ENCODE measurements around the gene LRRC57. TPM values are rescaled to one million over a fixed set of nuclear protein-coding genes. Genes with fewer than 3 reads are reported as not detected.

The LRRC57 gene
- total RNA-seq, 4 donors from 2014 or later = 20.9 to 46.9 (median 31.8) TPM

- WGBS = 90% methylated on average over 2 of the region's 2 CpGs
- peaks cover 68% of the 10 kb centered on the region for H3K36me3 ChIP-seq
- H3K27ac ChIP-seq = no peak overlapping the region
Observed at GRCh38 chr15:42523331-42523730, 25.3 kb downstream of the LRRC57 start.

GRCh38 chr15:42511007-42511391, 37.6 kb downstream of the LRRC57 start:
- Histone ChIP-seq H3K27me3 (no peaks in the 10 kb centered on the region), H3K27ac (no peak overlapping the region), H3K4me3 (no peak overlapping the region), H3K36me3 (peaks cover 33% of the 10 kb centered on the region), H3K9me3 (no peaks in the 10 kb centered on the region), H3K4me1 (peaks cover 9% of the 10 kb centered on the region)
- TF ChIP-seq EP300 (IDR thresholded peaks at IDR 0.05) (no peak), POLR2A (IDR thresholded peaks at IDR 0.05) (no peak), POLR2AphosphoS5 (IDR thresholded peaks at IDR 0.05) (no peak), CTCF (IDR thresholded peaks at IDR 0.05) (no peak)
- WGBS = 63% methylated on average over 4 of the region's 4 CpGs
- DNase-seq (ENCODE audit: low spot score in 2 of 2) = no peak

More at GRCh38 chr15:42523331-42523730, 25.3 kb downstream of the LRRC57 start:
- TF ChIP-seq POLR2AphosphoS5 (IDR thresholded peaks at IDR 0.05) = no peak
- TF ChIP-seq POLR2A (IDR thresholded peaks at IDR 0.05) = no peak
- TF ChIP-seq CTCF (IDR thresholded peaks at IDR 0.05) = no peak
- TF ChIP-seq EP300 (IDR thresholded peaks at IDR 0.05) = no peak
- Histone ChIP-seq H3K4me1 (no peaks in the 10 kb centered on the region), H3K9me3 (no peaks in the 10 kb centered on the region), H3K27me3 (no peaks in the 10 kb centered on the region), H3K4me3 (no peak overlapping the region)
- no peak for DNase-seq (ENCODE audit: low spot score in 2 of 2)

GRCh38 chr15:42510258-42511006, 38.2 kb downstream of the LRRC57 start:
- H3K27ac ChIP-seq = no peak overlapping the region
- no peaks in the 10 kb centered on the region for H3K9me3 ChIP-seq
- no peak overlapping the region for H3K4me3 ChIP-seq
- peaks cover 32% of the 10 kb centered on the region for H3K36me3 ChIP-seq
- no peak for TF ChIP-seq POLR2A (IDR thresholded peaks at IDR 0.05)
- no peak for TF ChIP-seq EP300 (IDR thresholded peaks at IDR 0.05)
- TF ChIP-seq POLR2AphosphoS5 (IDR thresholded peaks at IDR 0.05) = no peak
- no peak for TF ChIP-seq CTCF (IDR thresholded peaks at IDR 0.05)
- H3K4me1 ChIP-seq = peaks cover 9% of the 10 kb centered on the region
- DNase-seq (ENCODE audit: low spot score in 2 of 2) = no peak
- 85% methylated on average over 4 of the region's 4 CpGs for WGBS
- H3K27me3 ChIP-seq = no peaks in the 10 kb centered on the region

- Histone ChIP-seq H3K4me3 (no peak overlapping the region), H3K36me3 (peaks cover 15% of the 10 kb centered on the region), H3K9me3 (no peaks in the 10 kb centered on the region), H3K27me3 (no peaks in the 10 kb centered on the region), H3K27ac (no peak overlapping the region), H3K4me1 (peaks cover 9% of the 10 kb centered on the region)
- TF ChIP-seq CTCF (IDR thresholded peaks at IDR 0.05) (no peak), POLR2AphosphoS5 (IDR thresholded peaks at IDR 0.05) (no peak)
- no peak for DNase-seq (ENCODE audit: low spot score in 2 of 2)
- 66% methylated on average over 9 of the region's 9 CpGs for WGBS
Observed at GRCh38 chr15:42508263-42508690, 40.3 kb downstream of the LRRC57 start.

GRCh38 chr15:42507514-42507913, 41.1 kb downstream of the LRRC57 start:
- TF ChIP-seq CTCF (IDR thresholded peaks at IDR 0.05) = no peak
- no peak for TF ChIP-seq EP300 (IDR thresholded peaks at IDR 0.05)
- no peak for TF ChIP-seq POLR2A (IDR thresholded peaks at IDR 0.05)
- no peak for TF ChIP-seq POLR2AphosphoS5 (IDR thresholded peaks at IDR 0.05)
- 82% methylated on average over 4 of the region's 4 CpGs for WGBS
- H3K4me1 ChIP-seq = peaks cover 12% of the 10 kb centered on the region
- no peak overlapping the region for H3K4me3 ChIP-seq
- no peaks in the 10 kb centered on the region for H3K27me3 ChIP-seq
- H3K27ac ChIP-seq = no peak overlapping the region
- peaks cover 13% of the 10 kb centered on the region for H3K36me3 ChIP-seq
- DNase-seq (ENCODE audit: low spot score in 2 of 2) = no peak
- H3K9me3 ChIP-seq = no peaks in the 10 kb centered on the region
